ENCODE measurements around the gene FARS2.

GRCh38 chr6:5366941-5367340 is 105.6 kb downstream of the FARS2 start:
- TF ChIP-seq POLR2A (IDR thresholded peaks at IDR 0.05) (no peak), CTCF (IDR thresholded peaks at IDR 0.05) (no peak), POLR2AphosphoS5 (IDR thresholded peaks at IDR 0.05; ENCODE audit: insufficient read depth in 1 of 2, low read depth in 1 of 2) (no peak)

Data from vagina (tissue), 2 donors.